LHCN-M2 (cell line): ENCODE measurements around the gene PUS3. TPM values are rescaled to one million over a fixed set of nuclear protein-coding genes. Genes with fewer than 3 reads are reported as not detected.
"Not testable (repeated sequence)": the region's sequence is repeated elsewhere in the genome, so short reads cannot be mapped to it uniquely, and the experiment has no call there.

Experiments used
- DNase-seq: peaks from one replicate; pipeline ENCODE4 v3.0.0-alpha.2; 2012; ENCODE audit warnings: low read depth
- total RNA-seq: library from RNA; depleted of rRNA; stranded (reverse); fragments of >200 nt; gene quantifications from 2 replicates; pipeline ENCODE4 v1.2.3, GENCODE V29; 2014; rRNA removed

PUS3 gene
- total RNA-seq, 1 experiment from 2014 or later, result 16.6 TPM

DNA sequence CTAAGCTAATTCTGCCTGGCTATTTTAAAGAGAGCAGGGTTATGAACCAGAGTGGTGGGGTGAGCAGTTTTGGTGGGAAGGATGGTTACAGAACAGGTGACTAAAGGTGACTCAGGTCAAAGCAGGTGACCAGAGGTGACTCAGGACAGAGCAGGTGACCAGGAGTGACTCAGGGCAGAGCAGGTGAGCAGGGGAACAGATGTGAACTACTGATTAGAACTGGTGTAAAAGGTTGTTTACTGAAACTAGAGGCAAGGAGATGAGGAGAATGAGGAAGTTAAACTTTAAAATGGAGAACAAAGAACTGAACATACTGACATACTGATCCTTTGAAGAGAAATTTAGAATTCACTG lies 30.9 kb downstream of the PUS3 start:
- DNase-seq, result no peak

DNA sequence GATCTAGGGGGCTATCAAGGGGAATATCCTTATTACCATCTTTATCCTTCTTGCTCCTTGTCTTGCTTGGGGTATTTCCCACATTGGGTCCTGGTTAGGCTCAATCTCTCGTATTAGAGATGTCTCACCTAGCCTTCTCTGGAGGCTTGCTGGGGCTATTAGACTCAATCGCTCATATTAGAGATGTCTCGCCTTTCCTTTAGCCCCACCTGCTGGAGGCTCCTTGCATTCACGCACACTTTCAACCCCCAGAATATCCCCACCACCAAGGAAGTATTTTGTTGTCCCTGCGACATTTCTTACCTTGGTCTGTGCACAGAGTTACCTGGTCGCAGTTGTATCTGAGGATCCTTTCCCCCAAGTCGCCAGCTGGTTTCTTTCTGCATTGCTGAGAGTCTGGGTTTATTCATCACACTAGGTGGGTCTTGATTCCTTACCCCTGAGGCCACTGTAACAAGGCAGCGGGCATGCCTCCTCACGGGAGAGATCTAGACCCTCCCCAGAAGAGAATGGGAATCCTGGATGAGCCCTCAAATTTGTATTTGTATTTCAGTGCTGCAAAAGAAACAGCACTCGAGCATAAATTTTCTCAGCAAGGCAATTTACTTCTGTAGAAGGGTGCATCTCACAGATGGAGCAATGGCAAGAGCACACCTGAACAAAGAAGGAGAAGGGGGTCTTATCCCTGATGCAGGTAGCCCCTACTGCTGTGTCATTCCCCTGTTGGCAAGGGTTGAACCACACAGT lies 31.4 kb downstream of the PUS3 start:
- DNase-seq, result peak; percentile 35

DNA sequence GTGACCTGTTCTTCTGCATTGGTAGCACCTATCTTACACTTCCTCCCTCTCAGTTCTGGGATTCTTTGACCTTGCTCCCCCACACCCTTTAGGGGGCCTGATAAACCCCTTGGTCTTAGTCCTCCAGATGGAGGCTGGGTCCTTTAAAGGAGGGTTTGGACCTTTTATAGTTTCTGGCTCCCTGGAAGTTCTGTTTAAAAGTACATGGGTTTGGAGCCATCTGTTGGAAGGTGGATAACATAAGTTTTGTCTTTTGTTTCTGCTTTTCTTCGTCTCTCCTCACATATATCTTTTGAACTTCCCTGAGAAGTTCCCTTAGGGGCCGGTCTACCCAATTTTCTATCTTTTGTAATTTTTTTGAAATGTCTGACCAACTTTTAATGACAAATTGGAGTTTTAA lies 33.5 kb downstream of the PUS3 start:
- DNase-seq, result no peak

DNA sequence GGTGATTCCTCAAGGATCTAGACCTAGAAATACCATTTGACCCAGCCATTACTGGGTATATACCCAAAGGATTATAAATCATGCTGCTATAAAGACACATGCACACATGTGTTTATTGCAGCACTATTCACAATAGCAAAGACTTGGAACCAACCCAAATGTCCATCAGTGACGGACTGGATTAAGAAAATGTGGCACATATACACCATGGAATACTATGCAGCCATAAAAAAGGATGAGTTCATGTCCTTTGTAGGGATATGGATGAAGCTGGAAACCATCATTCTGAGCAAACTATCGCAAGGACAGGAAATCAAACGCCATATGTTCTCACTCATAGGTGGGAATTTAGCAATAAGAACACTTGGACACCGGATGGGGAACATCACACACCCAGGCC lies 37.7 kb downstream of the PUS3 start:
- not testable (repeated sequence) for DNase-seq

DNA sequence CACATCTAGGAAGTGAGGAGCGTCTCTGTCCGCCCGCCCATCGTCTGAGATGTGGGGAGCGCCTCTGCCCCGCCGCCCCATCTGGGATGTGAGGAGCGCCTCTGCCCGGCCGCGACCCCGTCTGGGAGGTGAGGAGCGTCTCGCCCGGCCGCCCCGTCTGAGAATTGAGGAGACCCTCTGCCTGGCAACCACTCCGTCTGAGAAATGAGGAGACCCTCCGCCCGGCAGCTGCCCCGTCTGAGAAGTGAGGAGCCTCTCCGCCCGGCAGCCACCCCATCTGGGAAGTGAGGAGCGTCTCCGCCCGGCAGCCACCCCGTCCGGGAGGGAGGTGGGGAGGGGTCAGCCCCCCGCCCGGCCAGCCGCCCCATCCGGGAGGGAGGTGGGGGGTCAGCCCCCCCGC lies 40.2 kb downstream of the PUS3 start:
- DNase-seq, result not testable (repeated sequence)

DNA sequence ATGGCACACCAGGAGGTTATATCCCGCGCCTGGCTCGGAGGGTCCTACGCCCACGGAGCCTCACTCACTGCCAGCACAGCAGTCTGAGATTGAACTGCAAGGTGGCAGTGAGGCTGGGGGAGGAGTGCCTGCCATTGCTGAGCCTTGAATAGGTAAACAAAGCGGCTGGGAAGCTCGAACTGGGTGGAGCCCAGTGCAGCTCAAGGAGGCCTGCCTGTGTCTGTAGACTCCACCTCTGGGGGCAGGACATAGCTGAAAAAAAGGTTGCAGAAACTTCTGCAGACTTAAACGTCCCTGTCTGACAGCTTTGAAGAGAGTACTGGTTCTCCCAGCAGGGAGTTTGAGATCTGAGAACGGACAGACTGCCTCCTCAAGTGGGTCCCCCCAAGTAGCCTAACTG lies 45.3 kb downstream of the PUS3 start:
- not testable (repeated sequence) for DNase-seq

DNA sequence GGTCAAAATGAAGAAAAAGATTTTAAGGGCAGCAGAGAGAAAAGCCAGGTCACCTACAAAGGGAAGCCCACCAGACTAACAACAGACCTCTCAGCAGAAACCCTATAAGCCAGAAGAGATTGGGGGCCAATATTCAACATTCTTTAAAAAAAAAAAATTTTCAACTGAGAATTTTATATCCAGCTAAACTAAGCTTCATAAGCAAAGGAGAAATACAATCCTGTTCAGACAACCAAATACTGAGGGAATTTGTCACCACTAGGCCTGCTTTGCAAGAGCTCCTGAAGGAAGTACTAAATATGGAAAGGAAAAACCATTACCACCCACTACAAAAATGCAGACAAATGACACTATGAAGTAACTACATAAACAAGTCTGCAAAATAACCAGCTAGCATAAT lies 56.8 kb downstream of the PUS3 start:
- DNase-seq, result peak; percentile 2

Other genes with a start within 250 kb of the PUS3 start
- gene ACRV1, start 222.4 kb downstream of the PUS3 start, total RNA-seq, result not detected in 2 replicates
- gene PATE1, start 156.9 kb downstream of the PUS3 start, total RNA-seq, result not detected in 2 replicates
- not detected in 2 replicates for gene PATE2, start 124.4 kb downstream of the PUS3 start, total RNA-seq
- gene PATE3, start 115.1 kb downstream of the PUS3 start, total RNA-seq, result not detected in 2 replicates
- not detected in 2 replicates for gene PATE4, start 69.9 kb downstream of the PUS3 start, total RNA-seq
- 14.2 and 18.0 TPM in 2 replicates for gene HYLS1, start 15.5 kb downstream of the PUS3 start, total RNA-seq
- gene DDX25, start 1.3 kb upstream of the PUS3 start, total RNA-seq, result under 0.01 TPM in 1 of 2 replicates, not detected in the other
- not detected in 2 replicates for gene VSIG10L2, start 42.8 kb upstream of the PUS3 start, total RNA-seq
- 22.6 and 40.3 TPM in 2 replicates for gene CDON, start 159.7 kb upstream of the PUS3 start, total RNA-seq